NCI-H1417 (cell line): Measurements from ENCODE around the gene UBAC2.

ENCODE experiments used
- DNase-seq, 3 experiments: peaks; one replicate each; lab custom pipeline; 2025; lab: John Stamatoyannopoulos, UW

Gene UBAC2, protein sequence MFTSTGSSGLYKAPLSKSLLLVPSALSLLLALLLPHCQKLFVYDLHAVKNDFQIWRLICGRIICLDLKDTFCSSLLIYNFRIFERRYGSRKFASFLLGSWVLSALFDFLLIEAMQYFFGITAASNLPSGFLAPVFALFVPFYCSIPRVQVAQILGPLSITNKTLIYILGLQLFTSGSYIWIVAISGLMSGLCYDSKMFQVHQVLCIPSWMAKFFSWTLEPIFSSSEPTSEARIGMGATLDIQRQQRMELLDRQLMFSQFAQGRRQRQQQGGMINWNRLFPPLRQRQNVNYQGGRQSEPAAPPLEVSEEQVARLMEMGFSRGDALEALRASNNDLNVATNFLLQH

GRCh38 chr13:99200432-99201167, at the start of gene UBAC2:
Gene UBAC2 (plus strand): TSS chr13:99200854. CDS start chr13:99200909, 55 bp downstream.
- DNase-seq, result peak; percentile 99

GRCh38 chr13:99151516-99151915, 49.1 kb upstream of the UBAC2 start:
- no peak for DNase-seq

GRCh38 chr13:99153219-99153618, 47.4 kb upstream of the UBAC2 start:
- DNase-seq, result no peak

GRCh38 chr13:99154064-99154463, 46.6 kb upstream of the UBAC2 start:
- DNase-seq, result no peak

GRCh38 chr13:99155821-99156220, 44.8 kb upstream of the UBAC2 start:
- no peak for DNase-seq

- peak in 1 of 3 experiments; percentile 28 for DNase-seq
Measured at GRCh38 chr13:99157046-99157445, 43.6 kb upstream of the UBAC2 start.

- no peak for DNase-seq
Measured at GRCh38 chr13:99158846-99159245, 41.8 kb upstream of the UBAC2 start.

DNA sequence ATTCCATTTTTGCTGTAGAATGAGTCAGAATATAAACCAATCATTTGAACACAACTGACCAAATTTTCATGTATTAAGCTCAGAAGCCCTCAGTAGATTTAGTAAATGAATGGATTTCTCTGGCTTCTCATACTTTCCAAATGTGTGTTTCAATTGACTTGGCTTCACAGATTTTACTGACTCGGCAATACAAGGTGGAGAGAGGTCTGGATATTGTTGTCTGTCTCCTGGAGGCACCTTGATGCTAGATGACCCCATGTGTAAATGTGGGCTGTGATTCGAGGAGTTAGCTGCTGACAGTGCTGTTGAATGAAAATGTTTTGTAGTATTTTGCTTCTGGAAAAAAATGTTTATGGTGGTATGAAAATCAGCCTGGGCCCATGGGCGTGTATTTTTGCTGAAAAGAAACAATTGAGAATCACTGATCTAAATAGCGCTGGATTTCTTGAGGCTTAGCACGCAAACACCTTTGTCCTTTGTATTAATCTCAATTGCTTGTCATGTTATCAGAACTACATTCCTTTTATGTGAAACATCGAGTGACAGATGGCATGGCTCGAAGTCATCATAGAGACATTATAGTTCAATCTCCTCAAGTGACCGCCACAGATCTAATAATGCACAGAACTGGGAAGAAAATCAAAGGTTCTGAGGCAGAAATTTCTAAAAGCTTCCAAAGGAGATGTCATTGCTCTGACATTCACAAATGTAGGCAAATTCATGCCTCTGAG, 41.2 kb upstream of the UBAC2 start:
- no peak for DNase-seq

DNA sequence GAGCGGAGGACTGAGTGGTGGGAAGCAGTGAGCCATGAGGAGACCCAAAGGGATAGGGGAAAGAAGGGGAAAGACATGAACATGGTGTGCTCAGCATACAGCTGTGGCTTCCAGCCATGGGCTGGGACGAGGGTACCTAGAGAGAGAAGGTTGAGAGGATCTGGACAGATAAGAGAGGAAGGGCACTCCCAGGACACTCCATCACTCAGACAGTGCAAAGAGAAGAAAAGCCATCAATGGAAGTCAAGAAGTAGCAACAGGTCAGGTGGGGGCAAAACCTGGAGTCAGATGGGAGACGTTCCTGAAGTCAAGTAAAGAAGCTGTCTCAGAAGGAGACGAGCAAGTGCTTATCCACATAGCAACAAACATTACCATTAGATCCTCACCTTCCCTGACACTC, 40.2 kb upstream of the UBAC2 start:
- no peak for DNase-seq

DNA sequence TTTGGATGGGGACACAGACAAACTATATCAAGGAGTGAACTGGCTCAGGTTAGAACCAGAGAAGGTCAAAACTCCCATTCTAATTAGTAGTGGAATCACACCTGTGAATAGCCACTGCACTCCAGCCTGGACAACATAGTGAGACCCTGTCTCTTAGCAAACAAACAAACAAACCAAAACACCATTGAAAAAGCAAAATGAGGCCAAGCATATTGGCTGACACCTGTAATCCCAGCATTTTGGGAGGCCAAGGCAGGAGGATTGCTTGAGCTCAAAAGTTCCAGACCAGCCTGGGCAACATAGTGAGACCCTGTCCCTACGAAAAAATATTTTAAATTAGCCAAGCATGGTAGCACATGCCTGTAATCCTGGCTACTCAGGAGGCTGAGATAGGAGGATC, 39.1 kb upstream of the UBAC2 start:
- no peak for DNase-seq

DNA sequence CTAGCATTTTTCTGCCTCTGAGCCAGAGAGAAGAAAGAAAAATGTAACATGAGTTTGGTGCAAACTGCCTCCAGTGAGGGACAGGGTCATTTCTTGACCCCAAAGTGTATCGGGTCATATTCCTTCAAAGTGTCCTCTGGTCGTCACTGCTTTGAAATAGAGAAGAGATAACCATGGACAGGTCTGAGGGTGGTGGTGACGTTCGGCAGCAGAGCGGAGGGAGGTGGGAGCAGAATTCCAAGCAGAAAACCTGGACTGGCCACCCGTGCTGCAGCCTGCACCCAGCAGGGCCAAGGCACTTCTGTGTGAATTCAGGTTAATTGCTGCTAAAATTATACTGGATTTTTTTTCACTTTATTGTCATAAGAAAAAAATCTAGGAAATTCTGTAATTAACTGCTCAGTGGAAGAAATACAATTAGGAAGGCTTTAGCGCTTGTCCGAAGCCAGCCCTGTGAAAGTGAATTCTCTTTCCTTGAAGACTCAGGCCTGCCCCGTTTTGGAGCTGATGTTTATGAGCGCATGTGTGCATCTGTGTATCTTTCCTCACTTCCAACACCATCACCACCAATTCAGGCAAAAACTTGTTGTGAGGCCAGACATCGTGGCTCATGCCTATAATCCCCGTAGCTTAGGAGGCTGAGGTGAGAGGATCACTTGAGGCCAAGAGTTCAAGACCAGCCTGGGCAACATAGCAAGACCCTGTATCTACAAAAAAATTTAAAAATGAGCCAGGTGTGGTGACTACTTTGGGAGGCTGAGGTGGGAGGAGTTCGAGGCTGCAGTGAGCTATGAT, 37.9 kb upstream of the UBAC2 start:
- no peak for DNase-seq

- DNase-seq, result no peak
Measured at GRCh38 chr13:99164226-99164625, 36.4 kb upstream of the UBAC2 start.

GRCh38 chr13:99165753-99166587, 34.7 kb upstream of the UBAC2 start:
- no peak for DNase-seq

GRCh38 chr13:99172951-99173350, 27.7 kb upstream of the UBAC2 start:
- no peak for DNase-seq

- DNase-seq, result no peak
Measured at GRCh38 chr13:99173606-99174005, 27.0 kb upstream of the UBAC2 start.

DNA sequence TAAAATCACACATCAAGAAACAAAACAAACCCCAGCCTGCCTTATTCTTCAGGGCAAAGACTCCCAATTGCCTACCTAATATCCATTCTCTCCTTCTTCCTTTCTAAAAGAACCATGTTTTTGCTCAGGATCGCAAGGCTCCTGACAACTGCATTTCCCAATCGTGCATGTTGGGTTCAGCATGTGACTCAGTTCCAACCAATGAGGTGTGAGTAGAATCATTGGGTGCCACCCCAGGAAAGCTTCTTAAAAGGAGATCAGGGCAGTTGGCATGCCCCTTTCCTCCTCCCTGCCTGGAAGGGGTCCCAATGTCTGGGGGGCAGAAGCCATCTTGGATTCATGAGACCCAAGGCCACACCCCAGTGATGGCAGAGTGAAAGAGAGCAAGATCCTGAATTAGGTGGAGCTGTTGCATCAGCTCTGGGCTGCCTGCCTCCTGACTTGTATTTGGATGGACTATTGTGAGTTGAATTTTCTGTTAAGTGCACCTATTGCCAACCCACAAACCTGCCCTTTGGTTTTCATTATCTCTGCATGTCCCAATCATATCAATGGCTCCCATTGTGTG, 26.0 kb upstream of the UBAC2 start:
- DNase-seq, result no peak

GRCh38 chr13:99176309-99177276, 24.1 kb upstream of the UBAC2 start:
- DNase-seq, result peak; percentile 79 to 92 (median 86)

- no peak for DNase-seq
Measured at GRCh38 chr13:99178636-99179035, 22.0 kb upstream of the UBAC2 start.

DNA sequence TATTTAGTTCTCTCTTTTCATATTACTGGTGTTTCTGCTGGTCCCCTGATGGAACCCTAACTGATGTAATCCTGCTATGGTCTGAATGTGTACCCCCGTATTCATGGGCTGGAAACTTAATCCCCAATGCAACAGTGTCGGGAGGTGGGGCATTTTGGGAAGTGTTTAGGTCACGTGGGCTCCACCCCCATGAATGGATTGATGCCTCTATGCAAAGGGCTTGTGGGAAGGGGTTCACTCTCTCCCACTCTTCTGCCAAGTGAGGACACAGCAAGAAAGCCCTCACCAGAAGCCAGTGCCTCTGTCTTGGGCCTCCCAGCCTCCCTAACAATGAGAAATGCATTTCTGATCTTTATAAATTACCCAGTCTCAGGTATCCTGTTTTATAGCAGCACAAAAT, 21.2 kb upstream of the UBAC2 start:
- no peak for DNase-seq
